ENCODE results near the gene SDCBP2. TPM values are rescaled to one million over a fixed set of nuclear protein-coding genes. Genes with fewer than 3 reads are reported as not detected.

The SDCBP2 gene
- polyA plus RNA-seq (2013, experiment 1 of 2), result 4.7 TPM
- polyA plus RNA-seq (2013, experiment 2 of 2), result 5.3 TPM

GRCh38 chr20:1328680-1329330, at the start of gene SDCBP2:
SDCBP2 (minus strand) TSS chr20:1329139; CDS start chr20:1320416, 8,723 bp downstream.
- Histone ChIP-seq H3K9me3 (replicated peaks in 1 of 2; ENCODE audit: control insufficient read depth in 2 of 2, insufficient read depth in 1 of 2, low read depth in 1 of 2, low read length in 2 of 2) (no peaks in the 10 kb centered on the region), H3K4me2 (ENCODE audit: insufficient read depth, low read length, poor library complexity, severe bottlenecking) (no peak within 1 kb of the TSS), H2BK12ac (ENCODE audit: low read length) (no peak within 1 kb of the TSS), H3K14ac (ENCODE audit: low read length) (no peak within 1 kb of the TSS), H3K79me1 (ENCODE audit: low read depth, low read length) (peaks cover 16% of the 10 kb centered on the region), H2AFZ (ENCODE audit: low read length) (no peak within 1 kb of the TSS), H2BK15ac (ENCODE audit: low read length) (no peak within 1 kb of the TSS), H3K23ac (ENCODE audit: low read depth, low read length, poor library complexity) (no peak within 1 kb of the TSS), H4K8ac (ENCODE audit: low read depth, low read length) (no peak within 1 kb of the TSS), H2BK120ac (ENCODE audit: low read depth, low read length) (no peak within 1 kb of the TSS), H2BK5ac (ENCODE audit: low read length) (peak within 1 kb of the TSS; percentile 9), H3K9ac (ENCODE audit: low read depth, low read length, poor library complexity) (no peak within 1 kb of the TSS), H3K36me3 (replicated peaks in 1 of 2; ENCODE audit: control insufficient read depth in 2 of 2, insufficient read depth in 2 of 2, low read length in 2 of 2) (peaks cover 12 to 47% of the 10 kb centered on the region in 2 donors), H3K27ac (replicated peaks; ENCODE audit: low read length) (no peak within 1 kb of the TSS), H3K27me3 (ENCODE audit: control insufficient read depth in 3 of 3, insufficient read depth in 3 of 3, low read depth in 1 of 3, low read length in 3 of 3) (no peaks in the 10 kb centered on the region), H4K91ac (ENCODE audit: low read depth, low read length, poor library complexity) (no peak within 1 kb of the TSS), H3K4me1 (ENCODE audit: control insufficient read depth in 2 of 2, insufficient read depth in 1 of 2, low read depth in 1 of 2, low read length in 2 of 2) (peaks cover 13 to 20% of the 10 kb centered on the region in 2 donors), H3K18ac (ENCODE audit: low read length) (no peak within 1 kb of the TSS), H2AK5ac (ENCODE audit: low read depth, low read length) (no peak within 1 kb of the TSS), H3K4ac (ENCODE audit: low read length) (no peak within 1 kb of the TSS), H3K4me3 (ENCODE audit: low read length in 2 of 2) (no peak within 1 kb of the TSS)
- WGBS, 2 donors (ENCODE audit: extremely low coverage in 2 of 2, insufficient read length in 2 of 2, insufficient replicate concordance in 1 of 2), result no CpG with 5 or more reads among the region's 8 CpGs
- DNase-seq (ENCODE audit: low spot score), result no peak

- Histone ChIP-seq H3K27me3 (ENCODE audit: control insufficient read depth in 3 of 3, insufficient read depth in 3 of 3, low read depth in 1 of 3, low read length in 3 of 3) (no peaks in the 10 kb centered on the region), H3K4me2 (ENCODE audit: insufficient read depth, low read length, poor library complexity, severe bottlenecking) (no peak overlapping the region), H4K91ac (ENCODE audit: low read depth, low read length, poor library complexity) (no peak overlapping the region), H2BK120ac (ENCODE audit: low read depth, low read length) (no peak overlapping the region), H3K36me3 (replicated peaks in 1 of 2; ENCODE audit: control insufficient read depth in 2 of 2, insufficient read depth in 2 of 2, low read length in 2 of 2) (peaks cover 0 to 25% of the 10 kb centered on the region in 2 donors), H3K79me1 (ENCODE audit: low read depth, low read length) (peaks cover 2% of the 10 kb centered on the region), H3K4ac (ENCODE audit: low read length) (no peak overlapping the region), H3K4me1 (ENCODE audit: control insufficient read depth in 2 of 2, insufficient read depth in 1 of 2, low read depth in 1 of 2, low read length in 2 of 2) (peaks cover 8 to 16% of the 10 kb centered on the region in 2 donors), H3K14ac (ENCODE audit: low read length) (no peak overlapping the region), H2BK15ac (ENCODE audit: low read length) (no peak overlapping the region), H3K23ac (ENCODE audit: low read depth, low read length, poor library complexity) (no peak overlapping the region), H3K27ac (replicated peaks; ENCODE audit: low read length) (no peak overlapping the region), H3K18ac (ENCODE audit: low read length) (no peak overlapping the region), H4K8ac (ENCODE audit: low read depth, low read length) (no peak overlapping the region), H2BK5ac (ENCODE audit: low read length) (no peak overlapping the region), H2BK12ac (ENCODE audit: low read length) (no peak overlapping the region), H3K4me3 (ENCODE audit: low read length in 2 of 2) (no peak overlapping the region), H2AK5ac (ENCODE audit: low read depth, low read length) (no peak overlapping the region), H2AFZ (ENCODE audit: low read length) (no peak overlapping the region), H3K9ac (ENCODE audit: low read depth, low read length, poor library complexity) (no peak overlapping the region), H3K9me3 (replicated peaks in 1 of 2; ENCODE audit: control insufficient read depth in 2 of 2, insufficient read depth in 1 of 2, low read depth in 1 of 2, low read length in 2 of 2) (no peaks in the 10 kb centered on the region)
- no peak for DNase-seq (ENCODE audit: low spot score)
- no CpG with 5 or more reads among the region's 6 CpGs for WGBS, 2 donors (ENCODE audit: extremely low coverage in 2 of 2, insufficient read length in 2 of 2, insufficient replicate concordance in 1 of 2)
These were observed 49.8 kb upstream of the SDCBP2 start for GRCh38 chr20:1378735-1379125.

GRCh38 chr20:1377984-1378734, 49.2 kb upstream of the SDCBP2 start:
- no peak overlapping the region for H4K8ac ChIP-seq (ENCODE audit: low read depth, low read length)
- H3K14ac ChIP-seq (ENCODE audit: low read length), result no peak overlapping the region
- no peaks in the 10 kb centered on the region for H3K27me3 ChIP-seq (ENCODE audit: control insufficient read depth in 3 of 3, insufficient read depth in 3 of 3, low read depth in 1 of 3, low read length in 3 of 3)
- H3K27ac ChIP-seq (replicated peaks; ENCODE audit: low read length), result no peak overlapping the region
- no peak overlapping the region for H3K9ac ChIP-seq (ENCODE audit: low read depth, low read length, poor library complexity)
- no CpG with 5 or more reads among the region's 6 CpGs for WGBS, 2 donors (ENCODE audit: extremely low coverage in 2 of 2, insufficient read length in 2 of 2, insufficient replicate concordance in 1 of 2)
- no peak for DNase-seq (ENCODE audit: low spot score)
- peaks cover 2% of the 10 kb centered on the region for H3K79me1 ChIP-seq (ENCODE audit: low read depth, low read length)
- no peak overlapping the region for H2AFZ ChIP-seq (ENCODE audit: low read length)
- no peak overlapping the region for H3K4me2 ChIP-seq (ENCODE audit: insufficient read depth, low read length, poor library complexity, severe bottlenecking)
- H4K91ac ChIP-seq (ENCODE audit: low read depth, low read length, poor library complexity), result no peak overlapping the region
- H3K18ac ChIP-seq (ENCODE audit: low read length), result no peak overlapping the region
- no peak overlapping the region for H3K4me3 ChIP-seq (ENCODE audit: low read length in 2 of 2)
- H3K9me3 ChIP-seq (replicated peaks in 1 of 2; ENCODE audit: control insufficient read depth in 2 of 2, insufficient read depth in 1 of 2, low read depth in 1 of 2, low read length in 2 of 2), result no peaks in the 10 kb centered on the region
- H3K4me1 ChIP-seq (ENCODE audit: control insufficient read depth in 2 of 2, insufficient read depth in 1 of 2, low read depth in 1 of 2, low read length in 2 of 2), result peaks cover 8 to 16% of the 10 kb centered on the region in 2 donors
- no peak overlapping the region for H2BK15ac ChIP-seq (ENCODE audit: low read length)
- no peak overlapping the region for H2AK5ac ChIP-seq (ENCODE audit: low read depth, low read length)
- peaks cover 3 to 27% of the 10 kb centered on the region in 2 donors for H3K36me3 ChIP-seq (replicated peaks in 1 of 2; ENCODE audit: control insufficient read depth in 2 of 2, insufficient read depth in 2 of 2, low read length in 2 of 2)
- no peak overlapping the region for H2BK5ac ChIP-seq (ENCODE audit: low read length)
- H2BK12ac ChIP-seq (ENCODE audit: low read length), result no peak overlapping the region
- no peak overlapping the region for H2BK120ac ChIP-seq (ENCODE audit: low read depth, low read length)
- no peak overlapping the region for H3K23ac ChIP-seq (ENCODE audit: low read depth, low read length, poor library complexity)
- H3K4ac ChIP-seq (ENCODE audit: low read length), result no peak overlapping the region

- Histone ChIP-seq H3K79me1 (ENCODE audit: low read depth, low read length) (peaks cover 2% of the 10 kb centered on the region), H3K27me3 (ENCODE audit: control insufficient read depth in 3 of 3, insufficient read depth in 3 of 3, low read depth in 1 of 3, low read length in 3 of 3) (no peaks in the 10 kb centered on the region), H4K91ac (ENCODE audit: low read depth, low read length, poor library complexity) (no peak overlapping the region), H3K27ac (replicated peaks; ENCODE audit: low read length) (no peak overlapping the region), H3K4me3 (ENCODE audit: low read length in 2 of 2) (no peak overlapping the region), H3K14ac (ENCODE audit: low read length) (no peak overlapping the region), H3K4me1 (ENCODE audit: control insufficient read depth in 2 of 2, insufficient read depth in 1 of 2, low read depth in 1 of 2, low read length in 2 of 2) (peaks cover 8 to 16% of the 10 kb centered on the region in 2 donors), H2AFZ (ENCODE audit: low read length) (no peak overlapping the region), H2AK5ac (ENCODE audit: low read depth, low read length) (no peak overlapping the region), H2BK15ac (ENCODE audit: low read length) (no peak overlapping the region), H2BK120ac (ENCODE audit: low read depth, low read length) (no peak overlapping the region), H3K18ac (ENCODE audit: low read length) (no peak overlapping the region), H4K8ac (ENCODE audit: low read depth, low read length) (no peak overlapping the region), H2BK5ac (ENCODE audit: low read length) (no peak overlapping the region), H3K23ac (ENCODE audit: low read depth, low read length, poor library complexity) (no peak overlapping the region), H3K9me3 (replicated peaks in 1 of 2; ENCODE audit: control insufficient read depth in 2 of 2, insufficient read depth in 1 of 2, low read depth in 1 of 2, low read length in 2 of 2) (no peaks in the 10 kb centered on the region), H3K36me3 (replicated peaks in 1 of 2; ENCODE audit: control insufficient read depth in 2 of 2, insufficient read depth in 2 of 2, low read length in 2 of 2) (peaks cover 5 to 35% of the 10 kb centered on the region in 2 donors), H3K4ac (ENCODE audit: low read length) (no peak overlapping the region), H3K4me2 (ENCODE audit: insufficient read depth, low read length, poor library complexity, severe bottlenecking) (no peak overlapping the region), H2BK12ac (ENCODE audit: low read length) (no peak overlapping the region), H3K9ac (ENCODE audit: low read depth, low read length, poor library complexity) (no peak overlapping the region)
- DNase-seq (ENCODE audit: low spot score), result no peak
- no CpG with 5 or more reads among the region's 5 CpGs for WGBS, 2 donors (ENCODE audit: extremely low coverage in 2 of 2, insufficient read length in 2 of 2, insufficient replicate concordance in 1 of 2)
These were observed 48.5 kb upstream of the SDCBP2 start for GRCh38 chr20:1377341-1377871.

Data from neuronal stem cell (in vitro differentiated cells).